Activated CD4-positive, alpha-beta T cell treated with anti-CD3 and anti-CD28 coated beads, Interleukin-2, amount 10 ng/mL, durations not matched to agents 7 days and 5 days (primary cell): ENCODE results near the gene BRD3OS. TPM values are rescaled to one million over a fixed set of nuclear protein-coding genes. Genes with fewer than 3 reads are reported as not detected.
A peak's percentile ranks its signal among the peaks of the same experiment; 100 is the strongest.

Experiments
- CTCF ChIA-PET: fragments of 350-600 bp; sonication (Branson Sonifier 250); formaldehyde crosslinking; loops from one replicate; lab custom pipeline; 2021; ENCODE audit warnings: antibody characterized with exemption; lab: Charles Lee
- POLR2A ChIA-PET: fragments of 350-600 bp; sonication (Branson Sonifier 250); formaldehyde crosslinking; loops from one replicate; lab custom pipeline; 2021; ENCODE audit warnings: antibody characterized with exemption; lab: Charles Lee
- DNase-seq: peaks from one replicate; pipeline ENCODE4 v3.0.0-alpha.2; 2020
- H3K27ac Mint-ChIP-seq: one replicate; pipeline ENCODE4 v1.8.0; 2021; ENCODE audit warnings: mild to moderate bottlenecking, moderate library complexity, mixed read lengths
- H3K27me3 Mint-ChIP-seq: one replicate; pipeline ENCODE4 v1.8.0; 2021; ENCODE audit warnings: mixed read lengths
- H3K36me3 Mint-ChIP-seq: one replicate; pipeline ENCODE4 v1.8.0; 2021; ENCODE audit warnings: low read depth, mixed read lengths
- H3K4me1 Mint-ChIP-seq: one replicate; pipeline ENCODE4 v1.8.0; 2021; ENCODE audit warnings: mixed read lengths
- H3K4me3 Mint-ChIP-seq: one replicate; pipeline ENCODE4 v1.8.0; 2021; ENCODE audit warnings: mild to moderate bottlenecking, moderate library complexity, mixed read lengths
- H3K9me3 Mint-ChIP-seq: one replicate; pipeline ENCODE4 v1.8.0; 2021; ENCODE audit warnings: mixed read lengths
- total RNA-seq, 2 experiments: library from RNA; stranded (reverse); gene quantifications; one replicate each; pipeline ENCODE4 v1.2.3, GENCODE V29; 2021

Gene BRD3OS
- total RNA-seq, 2 experiments from 2014 or later: 11.1 to 12.9 TPM

DNA sequence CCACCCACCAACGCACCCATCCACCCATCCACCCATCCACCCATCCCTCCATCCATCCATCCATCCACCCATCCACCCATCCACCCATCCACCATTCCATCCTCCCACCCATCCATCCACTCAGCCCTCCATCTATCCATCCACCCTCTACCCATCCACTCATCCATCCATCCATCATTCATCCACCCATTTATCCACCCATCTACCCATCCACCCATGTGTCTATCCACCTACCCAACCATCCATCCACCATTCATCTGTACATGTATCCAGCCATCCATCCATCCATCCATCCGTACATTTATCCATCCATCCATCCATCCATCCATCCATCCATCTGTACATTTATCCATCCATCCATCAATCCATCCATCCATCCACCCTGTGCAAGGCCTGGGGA, 22.0 kb upstream of the BRD3OS start:
- Mint-ChIP-seq H3K27me3 (no peaks in the 10 kb centered on the region), H3K4me1 (no peaks in the 10 kb centered on the region), H3K4me3 (no peak overlapping the region), H3K36me3 (no peaks in the 10 kb centered on the region), H3K9me3 (no peaks in the 10 kb centered on the region), H3K27ac (no peak overlapping the region)
- DNase-seq: no peak
- POLR2A ChIA-PET: no interaction called here
- CTCF ChIA-PET: no interaction called here

DNA sequence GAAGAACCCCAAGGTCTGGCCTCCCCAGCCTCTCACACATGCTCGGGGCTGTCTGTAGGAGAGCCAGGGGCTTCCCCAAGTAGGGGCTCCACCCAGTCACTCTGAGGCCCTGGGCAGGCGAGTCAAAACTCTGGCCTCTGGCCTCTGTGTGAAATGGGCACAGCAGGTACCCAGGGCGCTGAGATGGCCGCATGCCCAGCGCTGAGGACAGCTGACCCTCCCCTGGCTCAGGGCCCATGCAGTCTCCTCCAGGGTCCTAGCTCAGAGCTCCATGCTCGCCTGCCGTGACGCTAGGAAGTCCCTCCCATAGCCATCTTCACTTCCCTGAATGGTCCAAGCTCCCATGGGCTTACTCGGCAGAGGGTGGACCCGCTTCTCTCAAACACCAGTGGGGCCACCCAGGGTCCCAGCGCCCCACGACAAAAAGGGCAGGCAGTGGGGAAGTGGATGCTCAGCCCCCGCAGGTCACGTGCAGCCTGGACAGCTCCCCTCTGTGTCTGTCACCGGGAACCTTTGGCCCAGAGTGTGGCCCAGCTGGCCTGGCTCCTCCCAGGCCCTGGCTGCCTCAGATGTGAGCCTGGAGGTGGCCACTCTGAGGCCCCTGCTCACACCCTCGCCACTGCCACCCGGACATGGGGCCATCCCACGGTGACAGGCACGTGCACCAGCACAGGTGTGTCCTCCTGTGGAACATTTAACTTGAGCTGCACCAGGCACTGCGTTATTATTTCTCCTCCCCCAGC, 21.0 kb upstream of the BRD3OS start:
- H3K36me3 Mint-ChIP-seq: no peaks in the 10 kb centered on the region
- DNase-seq: no peak
- POLR2A ChIA-PET: no interaction called here
- H3K27me3 Mint-ChIP-seq: no peaks in the 10 kb centered on the region
- no peak overlapping the region for H3K27ac Mint-ChIP-seq
- CTCF ChIA-PET: no interaction called here
- no peaks in the 10 kb centered on the region for H3K4me1 Mint-ChIP-seq
- H3K4me3 Mint-ChIP-seq: no peak overlapping the region
- no peaks in the 10 kb centered on the region for H3K9me3 Mint-ChIP-seq

- Mint-ChIP-seq H3K4me1 (no peaks in the 10 kb centered on the region), H3K9me3 (no peaks in the 10 kb centered on the region), H3K4me3 (no peak overlapping the region), H3K27ac (no peak overlapping the region), H3K36me3 (no peaks in the 10 kb centered on the region), H3K27me3 (no peaks in the 10 kb centered on the region)
- POLR2A ChIA-PET: no interaction called here
- CTCF ChIA-PET: interaction anchor here (1.1 kb wide), 1 partner anchor 211 kb away, joined by 3 read pairs; no protein-coding TSS in a partner anchor
- DNase-seq: no peak
These were observed 20.4 kb upstream of the BRD3OS start for GRCh38 chr9:134004881-134005280.

DNA sequence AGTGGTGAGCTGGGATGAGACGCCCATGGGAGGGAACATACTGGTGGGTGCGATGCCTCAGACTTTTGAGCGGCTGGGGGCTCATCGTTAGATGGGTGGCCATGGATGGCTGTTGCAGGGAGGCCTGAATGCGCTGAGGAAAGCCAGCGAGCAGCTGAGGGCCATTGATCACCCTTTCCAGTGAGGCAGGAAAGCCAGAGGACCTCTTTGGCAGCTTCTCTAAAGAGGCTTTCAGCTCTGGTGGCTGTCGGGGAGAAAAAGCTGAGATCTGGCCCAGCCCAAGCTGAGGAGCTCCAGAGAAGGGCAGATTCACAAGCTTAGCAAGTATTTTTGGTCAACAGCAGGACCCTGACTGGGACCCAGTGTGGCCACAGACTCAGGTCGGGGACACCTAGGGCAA, 19.9 kb upstream of the BRD3OS start:
- H3K36me3 Mint-ChIP-seq: no peaks in the 10 kb centered on the region
- H3K4me1 Mint-ChIP-seq: no peaks in the 10 kb centered on the region
- ChIA-PET POLR2A (no interaction called here), CTCF (interaction anchor here (1.1 kb wide), 1 partner anchor 212 kb away, joined by 3 read pairs; no protein-coding TSS in a partner anchor)
- no peaks in the 10 kb centered on the region for H3K9me3 Mint-ChIP-seq
- H3K27ac Mint-ChIP-seq: no peak overlapping the region
- DNase-seq: no peak
- H3K27me3 Mint-ChIP-seq: no peaks in the 10 kb centered on the region
- H3K4me3 Mint-ChIP-seq: no peak overlapping the region

GRCh38 chr9:134007150-134007549, 18.1 kb upstream of the BRD3OS start:
- Mint-ChIP-seq H3K9me3 (no peaks in the 10 kb centered on the region), H3K36me3 (no peaks in the 10 kb centered on the region), H3K4me3 (no peak overlapping the region), H3K27ac (no peak overlapping the region), H3K4me1 (no peaks in the 10 kb centered on the region), H3K27me3 (no peaks in the 10 kb centered on the region)
- ChIA-PET CTCF (no interaction called here), POLR2A (no interaction called here)
- no peak for DNase-seq

- no peak for DNase-seq
- H3K4me3 Mint-ChIP-seq: no peak overlapping the region
These were observed 17.7 kb upstream of the BRD3OS start for GRCh38 chr9:134007571-134007970.

GRCh38 chr9:134010310-134011173, 14.7 kb upstream of the BRD3OS start:
- DNase-seq: no peak
- CTCF ChIA-PET: interaction anchor here (0.6 to 1.6 kb wide), 4 partner anchors 13 to 433 kb away, joined by 3 to 5 read pairs (median 4); no protein-coding TSS in a partner anchor
- H3K4me1 Mint-ChIP-seq: no peaks in the 10 kb centered on the region
- peaks cover 4% of the 10 kb centered on the region for H3K36me3 Mint-ChIP-seq
- POLR2A ChIA-PET: no interaction called here
- H3K9me3 Mint-ChIP-seq: peaks cover 4% of the 10 kb centered on the region
- no peak overlapping the region for H3K27ac Mint-ChIP-seq
- no peaks in the 10 kb centered on the region for H3K27me3 Mint-ChIP-seq
- H3K4me3 Mint-ChIP-seq: no peak overlapping the region

More at GRCh38 chr9:134007571-134007970, 17.7 kb upstream of the BRD3OS start:
- Mint-ChIP-seq H3K27me3 (no peaks in the 10 kb centered on the region), H3K9me3 (no peaks in the 10 kb centered on the region), H3K36me3 (no peaks in the 10 kb centered on the region), H3K4me1 (no peaks in the 10 kb centered on the region), H3K27ac (no peak overlapping the region)
- POLR2A ChIA-PET: no interaction called here
- CTCF ChIA-PET: no interaction called here

- no peak overlapping the region for H3K4me3 Mint-ChIP-seq
- H3K27ac Mint-ChIP-seq: no peak overlapping the region
- no peaks in the 10 kb centered on the region for H3K4me1 Mint-ChIP-seq
- H3K36me3 Mint-ChIP-seq: peaks cover 4% of the 10 kb centered on the region
- H3K27me3 Mint-ChIP-seq: no peaks in the 10 kb centered on the region
- DNase-seq: no peak
- ChIA-PET POLR2A (no interaction called here), CTCF (interaction anchor here (1.2 kb wide), 1 partner anchor 17 kb away, joined by 3 read pairs; no protein-coding TSS in a partner anchor)
- H3K9me3 Mint-ChIP-seq: peaks cover 4% of the 10 kb centered on the region
These were observed 13.9 kb upstream of the BRD3OS start for GRCh38 chr9:134011401-134011800.

DNA sequence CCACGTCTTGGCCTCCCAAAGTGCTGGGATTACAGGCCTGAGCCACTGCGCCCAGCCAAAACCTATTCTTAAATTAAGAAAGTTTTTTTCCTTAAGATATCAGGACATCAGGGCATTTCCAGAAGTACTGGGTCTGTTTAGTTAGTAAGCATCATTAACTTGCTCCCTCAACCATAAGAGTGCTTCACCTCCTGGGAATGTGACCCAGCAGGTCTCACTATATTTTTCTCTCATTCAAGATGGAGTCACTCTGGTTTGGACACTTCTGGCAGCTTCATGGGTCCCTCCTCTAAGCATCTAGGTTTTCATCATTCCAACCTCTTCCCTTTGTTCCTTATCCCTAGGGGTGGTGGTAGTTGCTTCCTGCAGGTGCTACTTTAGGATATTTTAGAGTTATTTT, 10.3 kb upstream of the BRD3OS start:
- H3K27ac Mint-ChIP-seq: no peak overlapping the region
- POLR2A ChIA-PET: no interaction called here

GRCh38 chr9:134024214-134024792, 978 bp upstream of the BRD3OS start:
- Mint-ChIP-seq H3K4me1 (peaks cover 9% of the 10 kb centered on the region), H3K36me3 (peaks cover 4% of the 10 kb centered on the region), H3K9me3 (no peaks in the 10 kb centered on the region), H3K4me3 (peak overlapping the region; percentile 43), H3K27me3 (no peaks in the 10 kb centered on the region), H3K27ac (no peak overlapping the region)
- POLR2A ChIA-PET: interaction anchor here (1.1 kb wide), 1 partner anchor 42 kb away, joined by 6 read pairs; no protein-coding TSS in a partner anchor
- no peak for DNase-seq
- CTCF ChIA-PET: interaction anchor here (0.6 kb wide), 1 partner anchor 44 kb away, joined by 6 read pairs; no protein-coding TSS in a partner anchor

More for the DNA sequence above, 10.3 kb upstream of the BRD3OS start:
- Mint-ChIP-seq H3K27me3 (no peaks in the 10 kb centered on the region), H3K36me3 (peaks cover 4% of the 10 kb centered on the region), H3K4me1 (no peaks in the 10 kb centered on the region), H3K9me3 (peaks cover 4% of the 10 kb centered on the region), H3K4me3 (no peak overlapping the region)
- CTCF ChIA-PET: interaction anchor here (0.9 kb wide), 1 partner anchor 19 kb away, joined by 3 read pairs; no protein-coding TSS in a partner anchor
- no peak for DNase-seq

- H3K9me3 Mint-ChIP-seq: no peaks in the 10 kb centered on the region
- H3K4me3 Mint-ChIP-seq: peak overlapping the region; percentile 78
- H3K27me3 Mint-ChIP-seq: no peaks in the 10 kb centered on the region
- H3K36me3 Mint-ChIP-seq: peaks cover 6% of the 10 kb centered on the region
- peak overlapping the region; percentile 76 for H3K27ac Mint-ChIP-seq
- DNase-seq: peak; percentile 55
- H3K4me1 Mint-ChIP-seq: peaks cover 9% of the 10 kb centered on the region
- ChIA-PET POLR2A (interaction anchor here (1.1 kb wide), 1 partner anchor 40 kb away, joined by 6 read pairs; no protein-coding TSS in a partner anchor), CTCF (interaction anchor here (0.6 to 1.5 kb wide), 4 partner anchors 43 to 1938 kb away, joined by 3 read pairs; partner anchors contain the start of gene WDR5)
These were observed 593 bp downstream of the BRD3OS start for GRCh38 chr9:134025606-134026541.
